CD1c-positive myeloid dendritic cell (primary cell): ENCODE measurements around the gene ERCC8.

Experiments used
- DNase-seq: peaks from one replicate; pipeline ENCODE4 v3.0.0-alpha.2; 2016; ENCODE audit errors: extremely low spot score

ERCC8 gene

GRCh38 chr5:60841361-60841760 lies 103.5 kb downstream of the ERCC8 start:
- no peak for DNase-seq

GRCh38 chr5:60836131-60836530 lies 108.7 kb downstream of the ERCC8 start:
- no peak for DNase-seq

- DNase-seq = no peak
Observed at GRCh38 chr5:60835554-60835953, 109.3 kb downstream of the ERCC8 start.

- DNase-seq = no peak
Observed at GRCh38 chr5:60833520-60833919, 111.3 kb downstream of the ERCC8 start.

GRCh38 chr5:60830581-60831127 lies 114.2 kb downstream of the ERCC8 start:
- no peak for DNase-seq

GRCh38 chr5:60829490-60830266 lies 115.2 kb downstream of the ERCC8 start:
- DNase-seq = no peak

GRCh38 chr5:60827201-60827600 lies 117.7 kb downstream of the ERCC8 start:
- DNase-seq = no peak

- peak; percentile 41 for DNase-seq
Observed at GRCh38 chr5:60826653-60827052, 118.2 kb downstream of the ERCC8 start.
